Measurements from ENCODE around the gene ENOX1. TPM values are rescaled to one million over a fixed set of nuclear protein-coding genes. Genes with fewer than 3 reads are reported as not detected.

Gene ENOX1
- total RNA-seq, 1 donor from 2014 or later = 8.7 TPM

DNA sequence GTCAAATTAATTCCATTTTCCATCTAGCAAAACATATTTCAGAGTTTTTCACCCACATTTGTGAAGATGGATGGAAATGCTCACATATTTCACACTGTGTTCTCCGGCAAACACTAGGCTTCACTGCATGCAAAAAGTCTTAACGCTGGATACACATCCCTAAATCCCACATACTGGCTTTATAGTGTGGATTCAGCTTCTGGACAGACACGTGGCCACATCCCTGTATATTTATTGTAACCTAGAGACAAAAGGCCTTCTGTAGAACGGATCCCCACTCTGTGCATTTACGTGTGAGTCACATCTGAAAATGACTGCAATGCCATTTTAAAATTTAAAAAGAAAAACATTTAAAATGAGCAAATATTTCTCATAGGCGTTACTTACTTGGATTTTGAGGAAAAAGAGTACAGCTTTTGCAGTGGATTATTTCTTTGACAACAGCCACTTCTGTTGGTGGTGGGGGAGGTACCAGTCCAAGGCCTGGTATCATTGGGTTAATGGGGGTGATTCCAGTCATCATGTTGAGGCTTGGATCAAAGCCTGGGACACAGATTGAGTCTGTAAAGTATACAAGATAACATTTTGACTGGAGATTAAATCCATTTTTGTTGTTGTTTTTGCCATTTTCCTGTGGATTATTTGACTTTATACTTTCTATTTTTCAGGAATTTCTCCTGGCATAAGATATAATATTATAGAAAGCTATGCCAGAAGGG, 425.7 kb downstream of the ENOX1 start:
- H3K4me1 Mint-ChIP-seq (ENCODE audit: low read depth, unreplicated experiment) = peaks cover 7% of the 10 kb centered on the region
- H3K27me3 Mint-ChIP-seq (ENCODE audit: unreplicated experiment) = no peaks in the 10 kb centered on the region
- no peak overlapping the region for H3K27ac Mint-ChIP-seq (ENCODE audit: unreplicated experiment)
- TF ChIP-seq, protein P1, sequence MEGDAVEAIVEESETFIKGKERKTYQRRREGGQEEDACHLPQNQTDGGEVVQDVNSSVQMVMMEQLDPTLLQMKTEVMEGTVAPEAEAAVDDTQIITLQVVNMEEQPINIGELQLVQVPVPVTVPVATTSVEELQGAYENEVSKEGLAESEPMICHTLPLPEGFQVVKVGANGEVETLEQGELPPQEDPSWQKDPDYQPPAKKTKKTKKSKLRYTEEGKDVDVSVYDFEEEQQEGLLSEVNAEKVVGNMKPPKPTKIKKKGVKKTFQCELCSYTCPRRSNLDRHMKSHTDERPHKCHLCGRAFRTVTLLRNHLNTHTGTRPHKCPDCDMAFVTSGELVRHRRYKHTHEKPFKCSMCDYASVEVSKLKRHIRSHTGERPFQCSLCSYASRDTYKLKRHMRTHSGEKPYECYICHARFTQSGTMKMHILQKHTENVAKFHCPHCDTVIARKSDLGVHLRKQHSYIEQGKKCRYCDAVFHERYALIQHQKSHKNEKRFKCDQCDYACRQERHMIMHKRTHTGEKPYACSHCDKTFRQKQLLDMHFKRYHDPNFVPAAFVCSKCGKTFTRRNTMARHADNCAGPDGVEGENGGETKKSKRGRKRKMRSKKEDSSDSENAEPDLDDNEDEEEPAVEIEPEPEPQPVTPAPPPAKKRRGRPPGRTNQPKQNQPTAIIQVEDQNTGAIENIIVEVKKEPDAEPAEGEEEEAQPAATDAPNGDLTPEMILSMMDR (IDR thresholded peaks at IDR 0.05; ENCODE audit: partially characterized antibody, unreplicated experiment) = no peak
- no peak for DNase-seq
- peaks cover 1% of the 10 kb centered on the region for H3K9me3 Mint-ChIP-seq (ENCODE audit: unreplicated experiment)
- H3K36me3 Mint-ChIP-seq (ENCODE audit: unreplicated experiment) = no peaks in the 10 kb centered on the region
- no peak overlapping the region for H3K4me3 Mint-ChIP-seq (ENCODE audit: unreplicated experiment)

DNA sequence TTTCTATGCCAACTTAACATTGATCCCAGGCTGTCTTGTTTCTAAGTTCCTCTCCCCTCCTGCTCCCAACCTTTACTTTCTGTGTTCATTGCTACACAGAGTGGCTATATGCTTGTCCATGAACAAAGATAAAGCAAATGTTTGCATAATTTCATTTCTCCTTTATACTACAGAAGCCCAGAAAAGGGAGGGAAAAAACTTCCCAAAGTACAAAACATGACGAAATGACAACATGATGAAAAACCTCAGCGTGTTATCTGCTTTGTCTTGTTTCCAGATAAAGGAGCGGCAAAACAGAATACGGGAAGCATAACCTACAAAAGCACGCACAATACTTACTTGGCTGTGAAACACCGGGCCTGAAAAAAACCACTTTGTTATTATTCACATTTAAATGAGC, 426.6 kb downstream of the ENOX1 start:
- H3K36me3 Mint-ChIP-seq (ENCODE audit: unreplicated experiment) = no peaks in the 10 kb centered on the region
- TF ChIP-seq, protein P1 (IDR thresholded peaks at IDR 0.05; ENCODE audit: partially characterized antibody, unreplicated experiment) = no peak
- no peak overlapping the region for H3K27ac Mint-ChIP-seq (ENCODE audit: unreplicated experiment)
- peaks cover 8% of the 10 kb centered on the region for H3K4me1 Mint-ChIP-seq (ENCODE audit: low read depth, unreplicated experiment)
- H3K27me3 Mint-ChIP-seq (ENCODE audit: unreplicated experiment) = no peaks in the 10 kb centered on the region
- no peak overlapping the region for H3K4me3 Mint-ChIP-seq (ENCODE audit: unreplicated experiment)
- no peak for DNase-seq
- H3K9me3 Mint-ChIP-seq (ENCODE audit: unreplicated experiment) = peaks cover 1% of the 10 kb centered on the region

DNA sequence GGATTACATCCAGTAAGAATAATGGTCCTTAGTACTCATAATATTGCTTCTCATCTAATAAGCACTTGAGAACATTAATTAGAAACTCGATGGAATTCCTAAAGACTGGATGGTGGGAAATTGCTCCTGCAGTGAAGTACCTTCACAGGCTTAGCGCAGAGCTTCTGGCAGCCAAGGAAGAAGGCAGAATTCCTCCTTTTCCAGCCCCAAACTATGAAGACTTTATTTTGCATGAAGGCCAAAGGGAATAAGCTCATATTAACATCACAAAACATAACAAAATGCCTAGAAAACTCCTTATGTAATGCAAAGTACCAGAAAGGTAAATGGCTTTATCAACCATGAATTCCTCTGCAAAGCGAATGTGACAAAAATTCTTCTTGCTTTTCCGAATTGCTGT, 427.2 kb downstream of the ENOX1 start:
- Mint-ChIP-seq H3K4me3 (ENCODE audit: unreplicated experiment) (no peak overlapping the region), H3K36me3 (ENCODE audit: unreplicated experiment) (no peaks in the 10 kb centered on the region), H3K27me3 (ENCODE audit: unreplicated experiment) (no peaks in the 10 kb centered on the region), H3K27ac (ENCODE audit: unreplicated experiment) (no peak overlapping the region), H3K4me1 (ENCODE audit: low read depth, unreplicated experiment) (peaks cover 15% of the 10 kb centered on the region), H3K9me3 (ENCODE audit: unreplicated experiment) (peaks cover 3% of the 10 kb centered on the region)
- DNase-seq = no peak
- TF ChIP-seq, protein P1 (IDR thresholded peaks at IDR 0.05; ENCODE audit: partially characterized antibody, unreplicated experiment) = no peak

DNA sequence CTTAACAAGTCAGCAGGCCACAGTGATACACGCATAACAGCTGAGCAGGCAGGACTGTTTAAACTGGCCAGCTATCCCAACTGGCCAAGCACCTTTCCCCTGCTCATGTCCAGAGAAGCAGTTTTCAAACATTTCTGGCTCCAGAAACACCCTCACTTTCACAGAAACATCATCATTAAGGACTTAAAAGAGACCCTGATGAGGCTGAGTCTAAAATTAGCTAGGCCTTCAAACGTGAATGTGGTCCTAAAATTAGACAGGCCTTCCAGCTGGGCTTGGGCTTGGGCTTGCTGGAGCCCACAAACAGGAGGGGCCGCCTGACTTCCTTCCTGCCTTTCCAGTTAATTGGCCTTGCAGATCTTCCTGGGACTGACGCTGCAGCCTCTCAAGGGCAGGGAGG, 429.2 kb downstream of the ENOX1 start:
- H3K4me3 Mint-ChIP-seq (ENCODE audit: unreplicated experiment) = no peak overlapping the region
- no peaks in the 10 kb centered on the region for H3K36me3 Mint-ChIP-seq (ENCODE audit: unreplicated experiment)
- no peak for DNase-seq
- TF ChIP-seq, protein P1 (IDR thresholded peaks at IDR 0.05; ENCODE audit: partially characterized antibody, unreplicated experiment) = no peak
- H3K9me3 Mint-ChIP-seq (ENCODE audit: unreplicated experiment) = peaks cover 3% of the 10 kb centered on the region
- no peak overlapping the region for H3K27ac Mint-ChIP-seq (ENCODE audit: unreplicated experiment)
- H3K27me3 Mint-ChIP-seq (ENCODE audit: unreplicated experiment) = no peaks in the 10 kb centered on the region
- H3K4me1 Mint-ChIP-seq (ENCODE audit: low read depth, unreplicated experiment) = peaks cover 19% of the 10 kb centered on the region

DNA sequence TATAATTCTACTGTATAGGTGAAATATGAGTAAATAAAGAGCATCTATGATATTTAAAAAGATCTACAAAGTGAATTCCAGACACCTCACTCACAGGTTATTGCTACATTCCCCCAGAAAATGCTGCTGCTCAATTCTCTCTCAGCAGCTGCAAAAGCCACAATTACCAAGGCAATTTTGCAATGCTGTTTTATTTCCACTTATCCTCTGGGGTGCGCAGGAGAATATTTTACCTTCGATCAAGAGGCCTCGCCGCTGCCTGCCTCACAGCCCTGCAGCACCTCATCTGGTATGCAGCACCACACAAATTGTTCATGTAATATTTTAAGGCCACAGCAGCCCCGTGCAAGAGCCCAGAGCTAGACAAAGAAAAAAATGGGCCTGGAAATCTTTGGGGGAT, 430.2 kb downstream of the ENOX1 start:
- Mint-ChIP-seq H3K4me3 (ENCODE audit: unreplicated experiment) (no peak overlapping the region), H3K27ac (ENCODE audit: unreplicated experiment) (no peak overlapping the region), H3K27me3 (ENCODE audit: unreplicated experiment) (no peaks in the 10 kb centered on the region), H3K36me3 (ENCODE audit: unreplicated experiment) (no peaks in the 10 kb centered on the region), H3K4me1 (ENCODE audit: low read depth, unreplicated experiment) (peaks cover 22% of the 10 kb centered on the region), H3K9me3 (ENCODE audit: unreplicated experiment) (peaks cover 3% of the 10 kb centered on the region)
- no peak for DNase-seq
- TF ChIP-seq, protein P1 (IDR thresholded peaks at IDR 0.05; ENCODE audit: partially characterized antibody, unreplicated experiment) = no peak
